GM20000 (cell line): ENCODE data around the gene WIPI1.

Experiments
- DNase-seq: peaks from one replicate; pipeline ENCODE4 v3.0.0; 2012; ENCODE audit warnings: low spot score
- CTCF ChIP-seq: IDR thresholded peaks from 2 replicates; pipeline ENCODE4 v1.5.1; 2012; ENCODE audit warnings: mild to moderate bottlenecking, control low read depth; ENCODE audit errors: extremely low read depth, missing control alignments

The WIPI1 gene

GRCh38 chr17:68435876-68436842, 21.1 kb downstream of the WIPI1 start:
- peak; percentile 73 for DNase-seq
- peak; percentile 82 for TF ChIP-seq CTCF

GRCh38 chr17:68435361-68435760, 21.9 kb downstream of the WIPI1 start:
- no peak for TF ChIP-seq CTCF
- DNase-seq = no peak

GRCh38 chr17:68433911-68434508, 23.3 kb downstream of the WIPI1 start:
- TF ChIP-seq CTCF = no peak
- no peak for DNase-seq

GRCh38 chr17:68433211-68433610, 24.1 kb downstream of the WIPI1 start:
- no peak for TF ChIP-seq CTCF
- DNase-seq = no peak

- TF ChIP-seq CTCF = no peak
- no peak for DNase-seq
Observed at GRCh38 chr17:68432086-68432864, 25.0 kb downstream of the WIPI1 start.

GRCh38 chr17:68431661-68432071, 25.6 kb downstream of the WIPI1 start:
- no peak for TF ChIP-seq CTCF
- DNase-seq = no peak

GRCh38 chr17:68431045-68431608, 26.2 kb downstream of the WIPI1 start:
- no peak for TF ChIP-seq CTCF
- no peak for DNase-seq
